ENCODE data around the gene RPL19. TPM values are rescaled to one million over a fixed set of nuclear protein-coding genes. Genes with fewer than 3 reads are reported as not detected.

The RPL19 gene
- total and polyA plus RNA-seq, 11 donors = 836 to 2,599 (median 1,138) TPM

DNA sequence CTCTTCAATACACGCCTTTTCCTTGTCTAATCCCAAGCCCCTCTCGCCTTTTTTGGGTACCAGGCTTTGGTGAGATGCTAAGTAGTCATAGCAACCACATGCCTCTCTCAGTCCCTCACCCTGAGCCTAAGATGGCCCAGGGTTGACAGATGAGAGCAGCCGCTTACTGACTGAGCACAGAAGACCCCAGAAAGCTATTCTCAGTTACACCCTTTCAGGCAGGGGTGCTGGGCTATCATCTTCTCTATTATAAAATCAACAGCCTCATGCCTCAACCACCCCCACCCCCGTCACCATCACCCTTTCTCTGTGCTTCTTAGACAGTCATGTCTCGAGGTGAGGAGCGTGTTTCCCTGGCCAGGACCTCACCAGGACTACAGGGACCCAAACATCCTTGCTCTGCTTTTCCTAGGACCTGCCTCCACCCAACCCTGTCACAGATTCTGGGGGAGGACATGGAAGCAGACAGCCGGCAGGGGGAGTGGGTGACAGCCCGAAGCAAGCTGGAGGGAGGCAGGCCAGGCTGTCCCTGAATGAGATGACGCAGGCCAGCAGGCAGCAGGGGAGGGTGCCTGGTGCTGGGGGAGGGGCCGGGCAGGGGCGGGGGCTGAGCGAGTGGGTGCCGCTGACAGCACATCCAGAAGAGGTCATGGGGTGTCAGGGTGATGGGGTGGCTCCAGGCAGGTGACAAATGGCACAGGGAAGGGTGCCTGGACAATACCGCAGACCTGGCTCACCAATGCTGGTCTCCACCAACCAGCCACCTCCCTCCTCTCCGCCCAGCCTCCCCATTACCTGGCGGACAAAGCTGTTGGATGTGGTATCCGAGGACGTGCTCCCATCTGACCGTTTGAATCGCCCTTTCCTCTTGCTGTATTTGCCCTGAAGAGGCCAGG is 5.7 kb upstream of the RPL19 start:
- no peak overlapping the region for H3K4me3 ChIP-seq
- peak overlapping the region in 2 of 12 donors; percentile 8 to 14 for H3K27ac ChIP-seq
- intact Hi-C loops (cut with DNase I) = loop anchor here in 1 of 10 donors (5.0 kb wide), 1 partner anchor 38 kb away; no protein-coding TSS in a partner anchor

DNA sequence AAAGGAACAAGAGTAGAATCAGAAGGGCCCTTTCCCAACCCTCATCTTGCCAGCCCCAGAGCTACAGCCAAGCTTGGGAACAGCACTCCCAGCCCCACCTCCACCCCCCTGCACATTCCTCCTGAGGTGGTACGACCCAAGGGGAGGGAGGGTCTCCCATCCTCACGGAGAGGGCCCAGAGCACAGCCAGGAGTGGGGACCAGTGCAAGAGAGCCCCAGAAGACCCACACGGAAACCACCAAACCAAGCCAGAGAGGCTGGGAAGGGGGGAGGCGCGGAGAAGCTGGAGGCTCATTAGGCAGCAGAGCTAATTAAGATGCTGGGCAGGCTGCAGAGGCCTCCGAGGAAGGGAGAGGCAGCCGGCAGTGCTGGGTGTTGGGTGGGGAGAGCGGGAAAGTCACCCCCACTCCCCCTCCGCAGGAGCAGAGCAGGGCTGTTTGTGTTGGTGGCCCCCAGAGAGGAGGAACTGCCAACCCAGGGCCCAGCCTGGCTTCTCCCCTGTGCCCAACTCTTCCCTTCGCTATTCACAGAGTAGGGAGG is 5.0 kb upstream of the RPL19 start:
- intact Hi-C loops (cut with DNase I) = loop anchor here in 1 of 10 donors (5.0 kb wide), 1 partner anchor 37 kb away; no protein-coding TSS in a partner anchor
- H3K27me3 ChIP-seq = no peaks in the 10 kb centered on the region
- ATAC-seq = no peak
- H3K4me1 ChIP-seq = peaks cover 0 to 47% (median 22%) of the 10 kb centered on the region in 12 donors
- TF ChIP-seq, protein P1, sequence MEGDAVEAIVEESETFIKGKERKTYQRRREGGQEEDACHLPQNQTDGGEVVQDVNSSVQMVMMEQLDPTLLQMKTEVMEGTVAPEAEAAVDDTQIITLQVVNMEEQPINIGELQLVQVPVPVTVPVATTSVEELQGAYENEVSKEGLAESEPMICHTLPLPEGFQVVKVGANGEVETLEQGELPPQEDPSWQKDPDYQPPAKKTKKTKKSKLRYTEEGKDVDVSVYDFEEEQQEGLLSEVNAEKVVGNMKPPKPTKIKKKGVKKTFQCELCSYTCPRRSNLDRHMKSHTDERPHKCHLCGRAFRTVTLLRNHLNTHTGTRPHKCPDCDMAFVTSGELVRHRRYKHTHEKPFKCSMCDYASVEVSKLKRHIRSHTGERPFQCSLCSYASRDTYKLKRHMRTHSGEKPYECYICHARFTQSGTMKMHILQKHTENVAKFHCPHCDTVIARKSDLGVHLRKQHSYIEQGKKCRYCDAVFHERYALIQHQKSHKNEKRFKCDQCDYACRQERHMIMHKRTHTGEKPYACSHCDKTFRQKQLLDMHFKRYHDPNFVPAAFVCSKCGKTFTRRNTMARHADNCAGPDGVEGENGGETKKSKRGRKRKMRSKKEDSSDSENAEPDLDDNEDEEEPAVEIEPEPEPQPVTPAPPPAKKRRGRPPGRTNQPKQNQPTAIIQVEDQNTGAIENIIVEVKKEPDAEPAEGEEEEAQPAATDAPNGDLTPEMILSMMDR (IDR thresholded peaks at IDR 0.05) = no peak
- no peak for TF ChIP-seq POLR2A (IDR thresholded peaks at IDR 0.05)
- peak overlapping the region in 1 of 12 donors; percentile 92 for H3K4me3 ChIP-seq
- DNase-seq = no peak
- H3K27ac ChIP-seq = peak overlapping the region in 4 of 12 donors; percentile 1 to 24 (median 11)
- no peaks in the 10 kb centered on the region for H3K9me3 ChIP-seq
- 72 to 81% (median 78%) methylated on average over 8 to 10 of the region's 10 CpGs for WGBS, 4 donors
- H3K36me3 ChIP-seq = peaks cover 0 to 35% (median 7%) of the 10 kb centered on the region in 9 donors

More for the DNA sequence above, 5.7 kb upstream of the RPL19 start:
- ATAC-seq (peak in 3 of 4 donors; percentile 70 to 81 (median 73)), DNase-seq (peak in 4 of 5 donors; percentile 70 to 83 (median 77))
- 50 to 63% (median 57%) methylated on average over 15 to 20 of the region's 20 CpGs for WGBS, 4 donors
- no peaks in the 10 kb centered on the region for H3K9me3 ChIP-seq
- peaks cover 0 to 38% (median 8%) of the 10 kb centered on the region in 9 donors for H3K36me3 ChIP-seq
- H3K27me3 ChIP-seq = no peaks in the 10 kb centered on the region
- peaks cover 0 to 42% (median 22%) of the 10 kb centered on the region in 12 donors for H3K4me1 ChIP-seq
- TF ChIP-seq POLR2A (IDR thresholded peaks at IDR 0.05) = no peak
- TF ChIP-seq, protein P1 (IDR thresholded peaks at IDR 0.05) = peak in 11 of 12 donors; percentile 12 to 61 (median 39)

DNA sequence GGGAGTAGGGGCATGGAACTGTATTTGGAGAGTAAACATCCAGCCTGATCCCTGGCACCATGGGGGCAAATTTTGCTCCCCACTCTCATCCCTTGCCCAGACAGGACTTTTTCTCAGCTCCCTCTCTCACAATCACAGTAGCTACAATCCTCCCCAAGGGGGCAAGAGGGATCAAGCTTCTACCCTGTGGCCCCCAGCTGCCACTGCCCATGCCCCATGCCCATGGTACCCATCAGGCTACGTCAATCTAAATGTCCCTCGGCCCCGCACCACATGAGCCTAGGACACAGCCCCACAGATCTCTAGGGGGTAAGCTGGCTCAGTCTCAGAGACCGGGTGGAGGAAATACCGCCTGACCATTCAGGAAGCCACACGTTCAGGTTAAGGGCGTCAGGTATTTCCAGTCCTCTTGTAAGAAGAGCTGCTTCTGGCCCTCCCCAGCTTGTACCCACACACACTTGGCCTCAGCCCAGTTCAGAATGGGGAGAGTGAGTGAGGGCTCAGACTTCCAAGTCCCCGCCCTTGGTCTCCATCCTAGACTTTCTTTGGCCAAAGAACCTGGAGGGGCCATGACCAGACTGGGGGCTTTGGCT is 4.4 kb upstream of the RPL19 start:
- no peaks in the 10 kb centered on the region for H3K27me3 ChIP-seq
- TF ChIP-seq POLR2A (IDR thresholded peaks at IDR 0.05) = no peak
- TF ChIP-seq, protein P1 (IDR thresholded peaks at IDR 0.05) = no peak
- peaks cover 0 to 48% (median 22%) of the 10 kb centered on the region in 12 donors for H3K4me1 ChIP-seq
- WGBS, 4 donors = 69 to 81% (median 72%) methylated on average over 8 of the region's 8 CpGs
- no peaks in the 10 kb centered on the region for H3K9me3 ChIP-seq
- peak overlapping the region in 6 of 12 donors; percentile 73 to 92 (median 80) for H3K4me3 ChIP-seq
- H3K27ac ChIP-seq = peak overlapping the region in 5 of 12 donors; percentile 1 to 92 (median 14)
- ATAC-seq (no peak), DNase-seq (no peak)
- H3K36me3 ChIP-seq = peaks cover 0 to 29% (median 7%) of the 10 kb centered on the region in 9 donors
- intact Hi-C loops (cut with DNase I) = no loop called here
